NCI-H748 (cell line): ENCODE data around the gene CNTNAP5.

Experiments used
- DNase-seq: peaks from one replicate; lab custom pipeline; 2025; ENCODE audit not compliant: unreplicated experiment; lab: John Stamatoyannopoulos, UW

Gene CNTNAP5

DNA sequence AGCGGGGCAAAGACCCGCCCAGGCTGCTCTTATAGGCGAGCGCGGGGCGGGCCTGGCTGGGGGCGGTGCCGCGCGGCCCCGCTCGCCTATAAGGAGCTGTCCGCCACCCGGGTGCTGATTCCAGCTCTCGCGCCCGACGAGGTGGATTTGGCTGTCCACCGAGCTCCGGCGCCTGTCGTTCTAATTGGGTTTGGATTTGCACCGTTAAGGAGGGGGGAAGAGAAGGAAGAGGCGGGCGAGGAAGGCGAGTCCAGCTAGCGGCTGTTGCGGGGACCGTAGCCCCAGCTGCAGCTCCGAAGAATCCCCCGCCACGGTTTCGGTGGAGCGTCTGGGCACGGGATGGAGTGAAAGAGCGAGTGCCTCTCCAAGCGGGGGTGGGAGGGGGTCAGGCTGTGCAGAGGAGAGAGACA lies at the start of gene CNTNAP5:
Gene CNTNAP5 (plus strand): TSS at position 117 of the 410 bp plus-strand sequence. CDS start 364 bp downstream, outside the sequence.
- peak; percentile 87 for DNase-seq

GRCh38 chr2:123976054-123976648 lies 48.9 kb upstream of the CNTNAP5 start:
- DNase-seq: no peak

- peak; percentile 58 for DNase-seq
Measured at GRCh38 chr2:123993728-123994323, 31.3 kb upstream of the CNTNAP5 start.

GRCh38 chr2:123999681-124000080 lies 25.4 kb upstream of the CNTNAP5 start:
- DNase-seq: no peak

DNA sequence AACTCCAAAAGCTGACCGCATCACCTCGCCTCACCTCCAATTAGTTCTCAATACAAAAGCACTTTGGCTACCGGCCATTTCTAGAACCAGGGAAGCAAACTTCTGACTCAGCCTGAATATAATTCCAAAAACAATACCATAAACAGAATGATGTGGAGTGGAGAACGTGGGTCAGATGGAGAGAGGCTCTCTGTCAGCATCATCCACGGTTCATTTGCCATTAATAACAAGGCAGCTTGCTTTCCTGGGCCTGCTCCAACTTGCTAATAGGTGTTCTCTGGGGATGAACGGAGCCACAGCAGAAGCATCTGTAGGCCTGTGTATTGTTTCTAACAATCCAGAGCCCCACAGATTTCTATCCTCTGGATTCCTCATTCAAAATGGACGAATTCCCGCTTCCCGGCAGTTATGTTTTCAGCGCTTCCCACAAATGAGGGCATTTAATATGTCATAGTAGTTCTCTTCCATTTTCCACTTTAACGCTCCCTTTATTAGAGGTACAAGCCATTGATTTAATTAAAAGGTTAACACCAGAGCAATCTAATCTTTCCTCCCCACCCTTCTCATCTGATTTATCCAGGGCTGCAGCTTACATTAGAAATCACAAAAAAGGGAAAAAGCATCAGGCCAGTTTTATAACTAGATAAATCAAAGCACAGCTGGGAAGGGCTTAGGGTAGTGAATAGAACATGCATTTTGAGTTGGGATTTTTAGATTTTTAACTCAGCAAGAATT lies 23.2 kb upstream of the CNTNAP5 start:
- peak; percentile 92 for DNase-seq

GRCh38 chr2:124018890-124019289 lies 6.2 kb upstream of the CNTNAP5 start:
- DNase-seq: no peak

GRCh38 chr2:124024561-124025170 lies 421 bp upstream of the CNTNAP5 start:
- DNase-seq: peak; percentile 78

GRCh38 chr2:124025891-124026434 lies 876 bp downstream of the CNTNAP5 start:
- peak; percentile 52 for DNase-seq

- DNase-seq: no peak
Measured at GRCh38 chr2:124026503-124026902, 1.4 kb downstream of the CNTNAP5 start.

DNA sequence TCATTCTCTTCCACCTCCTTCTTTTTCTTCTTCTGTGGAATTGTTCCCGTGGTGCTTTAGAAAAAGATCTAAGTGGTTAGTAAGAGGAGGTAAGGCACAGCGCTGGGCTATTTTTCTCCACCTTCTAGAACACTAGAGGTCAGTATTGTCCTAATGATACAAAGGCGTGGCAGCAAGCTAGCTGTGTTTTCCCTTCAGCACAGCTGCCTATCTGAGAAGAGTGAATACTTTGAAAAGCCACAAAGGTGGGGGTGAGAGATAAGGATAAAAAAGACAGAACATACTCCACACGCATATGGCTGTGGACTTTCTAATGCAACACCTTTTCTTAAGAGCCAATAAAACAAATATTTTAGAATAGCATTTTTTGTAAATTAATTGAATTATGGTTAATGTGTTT lies 2.1 kb downstream of the CNTNAP5 start:
- DNase-seq: peak; percentile 89

GRCh38 chr2:124032799-124033198 lies 7.7 kb downstream of the CNTNAP5 start:
- no peak for DNase-seq

GRCh38 chr2:124034265-124034664 lies 9.2 kb downstream of the CNTNAP5 start:
- peak; percentile 38 for DNase-seq

DNA sequence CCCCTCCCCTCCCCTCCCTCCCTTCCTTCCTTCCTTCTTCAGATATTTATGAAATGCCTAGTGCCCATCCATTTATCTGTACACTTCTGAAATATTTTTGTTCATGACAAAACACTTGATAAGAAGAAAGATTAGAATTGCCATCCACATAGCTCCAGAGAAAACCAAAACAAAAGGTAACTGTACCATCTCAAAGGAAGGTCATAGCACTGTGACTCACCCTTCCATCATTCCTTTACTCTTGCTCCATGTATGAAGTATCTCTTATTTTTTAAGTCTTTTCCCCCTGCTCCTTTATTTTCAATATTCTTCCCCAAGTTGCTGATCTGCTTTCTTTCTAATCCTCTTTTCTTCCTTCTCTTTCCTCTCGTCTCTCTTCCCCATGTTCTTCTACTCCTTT lies 9.9 kb downstream of the CNTNAP5 start:
- no peak for DNase-seq

DNA sequence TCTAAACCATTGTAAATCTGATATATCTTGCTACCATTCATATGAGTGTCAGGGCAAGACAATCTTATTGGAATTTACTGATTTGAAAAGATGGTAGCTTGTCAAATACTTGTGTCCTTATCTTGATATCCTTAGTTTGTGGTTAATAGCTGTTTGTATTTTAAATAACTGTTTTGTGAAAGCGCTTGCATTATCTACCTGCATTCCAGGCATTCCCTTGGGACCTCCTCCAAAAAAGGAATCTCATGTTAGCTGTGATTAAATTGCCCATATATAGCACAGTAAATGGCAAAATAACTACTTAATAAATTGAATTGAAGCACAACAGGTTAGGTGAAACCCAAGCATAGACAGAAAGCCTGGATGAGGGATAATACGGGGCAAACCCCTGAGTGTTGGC lies 13.9 kb downstream of the CNTNAP5 start:
- DNase-seq: no peak

DNA sequence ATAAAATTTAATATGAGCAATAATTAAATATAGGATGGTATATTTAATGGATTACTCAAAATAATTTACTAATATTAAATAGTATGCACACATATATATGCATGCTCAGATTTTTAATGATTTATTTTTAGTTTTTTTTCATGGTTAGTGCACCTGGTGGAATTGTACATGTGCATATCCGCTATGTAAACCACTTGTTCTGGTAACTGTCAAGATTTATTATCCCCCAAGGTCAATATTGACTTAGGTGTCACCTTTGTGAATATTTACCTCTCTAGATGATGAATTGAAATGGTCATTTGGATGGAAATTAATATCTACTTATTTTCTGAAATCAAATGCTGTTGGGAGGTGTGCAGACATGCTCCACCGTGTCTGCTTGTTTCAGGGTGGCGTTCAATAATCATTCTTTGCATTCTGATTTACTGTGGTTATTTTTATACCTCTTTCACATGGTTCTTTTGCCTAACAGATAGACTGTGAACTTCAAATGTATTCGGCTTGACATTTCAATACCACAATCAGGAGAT lies 14.7 kb downstream of the CNTNAP5 start:
- peak; percentile 79 for DNase-seq

DNA sequence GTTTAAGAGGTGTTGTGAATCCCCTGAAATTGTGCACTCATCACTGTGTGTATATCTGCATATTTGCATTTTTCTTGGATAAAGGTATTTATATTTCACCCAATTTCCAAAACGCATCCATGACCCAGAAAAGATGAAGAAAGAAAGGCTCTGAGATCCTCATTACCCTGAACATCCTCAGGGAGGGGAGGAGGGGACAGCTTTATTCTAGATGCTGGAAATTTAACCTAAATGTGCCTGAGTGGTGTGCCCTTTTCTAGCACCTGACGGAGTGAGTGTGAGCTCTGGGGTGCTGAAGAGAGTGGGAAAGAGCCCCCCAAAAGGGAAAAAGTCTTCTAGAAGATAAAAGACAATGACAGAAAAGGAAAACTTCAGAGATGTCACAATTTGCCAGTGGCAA lies 20.8 kb downstream of the CNTNAP5 start:
- no peak for DNase-seq

DNA sequence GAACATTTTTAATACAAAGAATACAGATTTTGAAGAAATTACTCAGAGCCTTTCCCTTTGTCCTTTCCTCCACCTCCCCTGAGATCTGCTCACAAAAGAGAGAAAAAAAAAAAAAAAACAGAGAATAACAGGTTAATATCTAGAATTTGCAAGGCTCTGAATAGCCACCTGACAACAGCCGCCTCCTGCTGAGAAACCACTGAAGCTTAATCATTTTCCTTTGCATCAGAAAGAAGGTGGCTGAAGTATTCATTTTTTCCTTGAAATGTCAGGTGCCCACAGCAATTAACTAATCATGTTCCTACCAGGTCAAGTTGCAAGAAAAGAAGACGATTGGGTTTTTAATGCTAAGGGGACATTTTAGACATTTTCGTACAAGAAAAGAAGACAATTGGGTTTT lies 21.2 kb downstream of the CNTNAP5 start:
- no peak for DNase-seq

DNA sequence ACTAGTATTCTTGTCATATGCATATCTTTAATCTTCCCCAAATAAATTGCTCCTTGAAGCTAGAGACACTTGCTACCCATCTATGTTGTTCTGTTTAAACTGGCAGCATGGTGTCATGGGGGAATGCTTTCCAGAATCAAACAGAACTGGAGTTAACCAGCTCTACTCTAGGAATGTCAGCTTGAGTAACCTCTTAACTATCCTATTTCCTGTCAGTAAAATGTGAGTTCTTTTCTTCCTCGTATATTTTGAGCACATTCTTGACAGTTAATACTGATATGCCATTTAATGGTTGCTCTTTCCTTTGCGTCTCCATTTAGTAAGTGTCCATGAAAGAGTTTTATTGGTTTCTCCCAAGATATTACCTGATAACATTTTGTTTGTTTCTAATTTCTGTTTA lies 23.0 kb downstream of the CNTNAP5 start:
- no peak for DNase-seq

DNA sequence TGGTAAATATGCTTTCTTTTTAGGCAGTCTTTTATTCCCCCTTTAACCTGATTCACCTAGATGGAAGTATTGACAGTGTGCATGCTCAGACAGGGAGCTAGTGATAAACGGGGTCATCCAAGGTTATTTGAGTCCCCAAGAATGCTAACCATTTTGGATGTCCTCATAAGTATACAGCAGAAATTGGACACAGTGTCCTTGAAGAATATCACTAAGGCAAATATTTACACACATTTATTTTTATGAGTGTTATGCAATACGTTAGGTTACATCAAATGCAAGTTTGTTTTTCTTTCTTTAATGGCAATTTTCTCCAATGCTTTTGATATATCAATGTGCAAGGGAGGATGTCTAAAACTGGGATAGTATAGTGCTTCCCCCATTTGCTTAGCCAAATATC lies 23.6 kb downstream of the CNTNAP5 start:
- no peak for DNase-seq

- no peak for DNase-seq
Measured at GRCh38 chr2:124049136-124049535, 24.0 kb downstream of the CNTNAP5 start.

DNA sequence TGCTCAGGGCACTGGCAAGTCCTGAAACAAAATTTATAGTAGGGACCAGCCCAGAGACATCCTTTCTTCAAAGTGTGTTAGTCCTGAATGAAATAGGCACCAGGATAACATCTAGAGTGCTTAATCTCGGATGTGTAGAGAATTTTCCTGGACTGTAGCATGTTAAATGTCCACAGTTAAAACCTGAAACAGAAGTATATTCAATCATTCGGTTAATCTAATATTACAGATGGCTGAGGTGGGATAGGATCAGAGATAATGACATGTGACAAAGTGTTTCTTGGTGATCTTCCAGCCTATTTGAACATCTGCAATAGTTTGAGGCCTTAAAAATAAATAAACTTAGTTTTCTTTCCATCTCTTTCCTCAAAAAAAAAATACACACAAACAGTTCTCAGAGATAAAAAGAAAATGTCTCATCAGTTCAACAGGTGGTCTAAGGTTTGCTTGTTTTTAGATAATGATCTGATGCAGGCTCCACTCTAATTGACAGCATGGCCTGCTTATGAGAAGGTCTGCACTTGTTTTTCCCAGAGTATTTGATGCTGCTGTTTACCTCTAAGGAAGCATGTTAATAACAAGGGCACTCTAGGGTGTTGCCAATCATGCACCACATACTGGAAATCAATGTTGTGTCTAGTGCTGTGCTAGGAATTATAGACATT lies 25.9 kb downstream of the CNTNAP5 start:
- DNase-seq: no peak
